Daoy (cell line): ENCODE measurements around the gene SPATA21. TPM values are rescaled to one million over a fixed set of nuclear protein-coding genes. Genes with fewer than 3 reads are reported as not detected.
"Not testable (repeated sequence)": the region's sequence is repeated elsewhere in the genome, so short reads cannot be mapped to it uniquely, and the experiment has no call there.

Experiments
- DNase-seq: peaks from one replicate; pipeline ENCODE4 v3.0.0-alpha.2; 2015; ENCODE audit warnings: low read depth
- total RNA-seq: library from RNA; depleted of rRNA; stranded (reverse); fragments of >200 nt; shearing (Covaris generic); gene quantifications from 2 replicates; pipeline ENCODE4 v1.2.3, GENCODE V29; 2014; rRNA removed

Gene SPATA21, protein sequence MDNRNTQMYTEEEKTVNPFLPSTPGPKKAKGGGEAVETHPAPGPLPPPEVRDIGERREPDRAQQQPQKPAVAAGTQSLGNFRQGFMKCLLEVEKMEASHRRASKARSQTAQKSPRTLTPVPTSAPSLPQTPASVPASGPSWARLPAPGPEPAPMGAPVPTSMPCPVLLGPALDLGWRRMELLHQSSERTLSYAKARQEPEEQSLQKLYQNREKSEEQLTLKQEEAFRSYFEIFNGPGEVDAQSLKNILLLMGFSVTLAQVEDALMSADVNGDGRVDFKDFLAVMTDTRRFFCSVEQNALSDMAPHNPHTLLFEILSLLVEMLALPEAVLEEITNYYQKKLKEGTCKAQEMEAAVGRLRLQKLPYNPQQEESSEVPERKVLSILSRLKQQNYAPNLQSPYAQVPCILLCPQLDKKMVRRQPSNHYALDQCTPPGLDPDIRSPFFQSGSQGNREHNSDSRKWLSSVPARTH
- total RNA-seq, result not detected in 2 replicates

GRCh38 chr1:16436946-16437474 lies at the start of gene SPATA21:
SPATA21 (minus strand) TSS chr1:16437424; CDS start chr1:16431371, 6,053 bp downstream.
- no peak for DNase-seq

DNA sequence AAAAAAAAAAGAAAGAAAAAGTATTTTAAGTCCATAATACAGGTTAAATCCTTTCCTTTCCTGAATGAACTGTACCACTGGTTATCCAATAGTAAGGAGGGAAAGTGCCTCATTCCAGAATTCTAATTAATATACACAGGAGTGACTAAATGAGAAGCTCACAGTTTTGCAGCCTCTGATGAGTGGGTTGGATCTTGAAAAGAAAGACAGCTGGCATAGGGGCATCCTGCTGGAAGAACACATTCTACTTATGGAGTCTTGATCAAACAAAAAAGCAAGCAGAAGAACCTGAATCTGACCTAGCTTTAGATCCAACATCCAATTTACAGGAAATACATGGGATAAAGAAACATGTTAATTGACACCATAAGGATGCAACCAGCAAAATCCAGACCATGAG lies 49.8 kb upstream of the SPATA21 start:
- DNase-seq, result not testable (repeated sequence)

DNA sequence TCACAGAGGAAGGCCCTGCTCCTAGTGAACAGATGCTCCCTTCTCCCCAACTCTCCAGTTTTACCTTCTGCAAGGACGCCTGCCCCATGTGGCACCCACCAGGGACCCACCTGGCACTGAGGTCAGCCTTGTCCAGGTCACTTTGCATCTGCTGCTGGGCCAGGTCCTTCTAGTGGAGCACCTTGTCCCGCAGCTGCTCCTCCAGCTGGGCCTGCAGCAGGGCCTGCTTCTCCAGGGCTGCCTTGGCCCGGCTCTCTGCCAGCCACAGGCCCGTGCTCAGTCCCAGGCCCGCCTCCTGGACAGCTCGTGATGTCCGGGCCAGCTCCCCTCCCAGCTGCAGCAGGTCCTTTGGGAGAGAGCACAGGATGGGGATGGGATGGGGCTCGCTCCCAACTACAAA lies 49.1 kb upstream of the SPATA21 start:
- DNase-seq, result not testable (repeated sequence)

DNA sequence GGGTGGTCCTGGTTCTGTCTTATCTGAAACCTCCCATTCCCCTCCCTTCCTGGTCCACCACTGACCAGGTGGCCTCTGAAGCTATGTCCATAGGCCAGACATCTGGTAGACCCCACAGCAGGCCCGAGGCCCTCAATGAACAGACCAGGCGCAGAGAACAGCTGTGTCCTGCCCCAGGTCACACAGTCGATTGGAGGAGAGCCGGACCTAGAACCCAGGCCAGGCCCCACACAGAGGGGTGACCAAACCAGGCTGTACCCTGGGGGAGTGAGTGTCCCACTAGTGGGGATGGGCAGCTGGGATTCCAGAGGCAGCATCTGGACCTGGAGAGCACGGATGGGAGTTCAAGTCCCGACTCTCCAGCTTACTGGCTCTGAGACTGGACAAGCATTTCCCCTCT lies 47.7 kb upstream of the SPATA21 start:
- DNase-seq, result no peak

- no peak for DNase-seq
Measured at GRCh38 chr1:16484501-16484835, 47.2 kb upstream of the SPATA21 start.

- DNase-seq, result not testable (repeated sequence)
Measured at GRCh38 chr1:16483639-16484500, 46.6 kb upstream of the SPATA21 start.

GRCh38 chr1:16483146-16483545 lies 45.9 kb upstream of the SPATA21 start:
- DNase-seq, result not testable (repeated sequence)

- DNase-seq, result no peak
Measured at GRCh38 chr1:16478091-16478490, 40.9 kb upstream of the SPATA21 start.

- not testable (repeated sequence) for DNase-seq
Measured at GRCh38 chr1:16475771-16476770, 38.8 kb upstream of the SPATA21 start.

DNA sequence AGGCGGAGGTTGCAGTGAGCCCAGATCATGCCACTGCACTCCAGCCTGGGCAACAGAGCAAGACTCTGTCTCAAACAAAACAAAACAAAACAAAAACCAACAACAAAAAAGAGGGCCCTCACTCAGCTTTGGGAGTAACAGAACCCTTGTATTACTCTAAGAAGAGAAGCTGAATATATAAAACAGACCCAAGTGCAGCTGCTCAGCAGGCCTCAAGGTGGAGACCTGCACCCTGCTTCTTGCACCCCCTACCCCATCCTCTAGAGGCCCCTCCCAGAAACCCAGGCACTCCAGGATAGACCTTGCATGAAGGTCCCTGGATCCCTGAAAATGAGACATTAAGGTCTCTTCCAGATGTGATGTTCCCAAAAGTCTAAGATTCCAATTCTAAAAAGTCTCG lies 37.7 kb upstream of the SPATA21 start:
- DNase-seq, result not testable (repeated sequence)

DNA sequence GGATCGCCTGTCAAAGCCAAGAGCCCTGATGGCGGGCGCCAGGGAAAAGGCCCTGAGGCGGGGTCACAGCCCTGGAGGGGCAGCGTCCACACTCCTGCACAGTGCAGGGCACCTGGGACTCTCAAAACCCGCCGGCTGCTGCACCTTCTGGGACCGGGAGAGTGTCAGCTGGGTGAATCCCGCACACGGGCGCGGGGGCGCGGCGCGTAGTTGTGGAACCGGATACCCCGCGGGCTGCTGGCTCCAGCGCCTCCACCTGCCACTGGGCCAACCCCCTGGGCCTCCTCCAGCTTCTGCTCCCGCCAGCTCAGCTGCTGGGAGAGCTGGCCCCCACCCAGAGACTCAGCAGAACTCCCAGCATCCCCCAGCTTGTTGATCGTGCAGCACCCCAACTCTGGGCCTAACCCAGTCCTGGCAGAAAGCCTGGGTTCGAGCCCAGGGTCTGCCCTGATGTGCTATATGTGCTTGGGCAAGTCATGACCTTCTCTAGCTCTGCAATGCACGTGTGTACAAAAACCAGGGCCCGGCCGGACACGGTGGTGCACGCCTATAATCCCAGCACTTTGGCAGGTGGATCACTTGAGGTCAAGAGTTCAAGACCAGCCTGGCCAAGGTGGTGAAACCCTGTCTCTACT lies 37.1 kb upstream of the SPATA21 start:
- DNase-seq, result no peak

DNA sequence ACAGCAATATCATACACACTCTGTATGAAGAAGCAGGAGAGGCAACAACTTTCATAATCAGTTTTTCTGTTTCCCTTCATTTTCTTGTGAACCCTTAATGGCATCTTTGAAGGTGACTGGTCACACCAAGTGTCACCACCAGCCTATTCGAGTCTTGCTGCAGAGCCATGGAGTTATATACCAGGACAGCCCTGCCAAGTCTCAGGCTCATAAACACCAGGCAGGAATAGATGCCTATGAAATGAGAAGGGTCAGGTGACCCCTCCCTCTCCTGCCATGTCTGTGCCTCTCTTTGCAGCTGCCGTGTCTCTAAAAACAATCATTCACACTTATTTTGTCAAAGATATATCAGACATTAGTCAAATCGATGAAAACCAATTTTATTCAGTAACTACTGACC lies 31.3 kb upstream of the SPATA21 start:
- DNase-seq, result no peak

DNA sequence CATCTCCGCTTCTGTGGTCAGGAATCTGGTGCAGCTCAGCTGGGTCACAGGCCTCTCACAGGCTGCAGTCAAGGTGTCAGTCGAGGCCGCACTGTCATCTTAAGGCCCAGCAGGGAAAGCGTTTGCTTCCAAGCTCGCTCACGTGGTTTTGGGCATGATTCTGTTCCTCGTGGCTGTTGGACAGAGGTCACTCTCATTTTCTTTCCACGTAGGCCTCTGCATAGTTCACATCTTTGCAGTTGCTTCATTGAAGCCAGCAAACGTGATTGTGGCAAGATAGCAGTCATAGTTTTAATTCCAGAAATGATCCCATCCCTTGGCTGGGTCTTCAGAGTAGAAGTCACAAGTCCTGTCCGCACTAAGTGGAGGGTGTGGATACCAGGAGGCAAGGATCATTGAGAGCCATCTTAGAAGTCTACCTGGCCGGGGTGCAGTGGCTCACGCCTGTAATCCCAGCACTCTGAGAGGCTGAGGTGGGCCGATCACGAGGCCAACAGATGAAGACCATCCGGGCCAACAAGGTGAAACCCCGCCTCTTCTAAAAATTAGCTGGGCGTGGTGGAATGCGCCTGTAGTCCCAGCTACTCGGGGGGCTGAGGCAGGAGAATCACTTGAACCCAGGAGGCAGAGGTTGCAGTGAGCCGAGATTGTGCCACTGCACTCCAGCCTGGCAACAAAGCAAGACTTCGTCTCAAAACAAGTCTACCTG lies 27.8 kb upstream of the SPATA21 start:
- DNase-seq, result no peak

DNA sequence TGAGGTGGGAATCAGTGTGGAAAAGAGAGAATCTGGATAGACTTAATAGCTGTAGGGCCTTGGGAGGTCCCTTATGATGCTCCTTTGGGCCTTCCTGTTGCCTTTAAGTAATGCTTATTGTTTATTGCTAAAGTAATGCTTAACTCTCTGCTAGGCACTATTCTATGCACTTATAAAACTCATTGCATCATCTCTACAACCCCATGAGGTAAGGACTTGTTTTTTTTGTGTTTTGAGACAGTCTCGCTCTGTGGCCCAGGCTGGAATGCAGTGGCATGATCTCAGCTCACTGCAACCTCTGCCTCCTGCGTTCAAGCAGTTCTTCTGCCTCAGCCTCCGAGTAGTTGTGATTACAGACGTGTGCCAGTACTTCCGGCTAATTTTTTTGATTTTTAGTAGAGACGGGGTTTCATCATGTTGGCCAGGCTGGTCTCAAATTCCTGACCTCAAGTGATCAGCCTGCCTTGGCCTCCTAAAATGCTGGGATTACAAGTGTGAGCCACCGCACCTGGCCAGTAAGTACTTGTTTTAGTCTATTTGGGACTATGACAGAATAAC lies 25.6 kb upstream of the SPATA21 start:
- DNase-seq, result no peak

- no peak for DNase-seq
Measured at GRCh38 chr1:16461681-16462080, 24.5 kb upstream of the SPATA21 start.

- no peak for DNase-seq
Measured at GRCh38 chr1:16459352-16459925, 22.2 kb upstream of the SPATA21 start.

- DNase-seq, result no peak
Measured at GRCh38 chr1:16458831-16459230, 21.6 kb upstream of the SPATA21 start.

DNA sequence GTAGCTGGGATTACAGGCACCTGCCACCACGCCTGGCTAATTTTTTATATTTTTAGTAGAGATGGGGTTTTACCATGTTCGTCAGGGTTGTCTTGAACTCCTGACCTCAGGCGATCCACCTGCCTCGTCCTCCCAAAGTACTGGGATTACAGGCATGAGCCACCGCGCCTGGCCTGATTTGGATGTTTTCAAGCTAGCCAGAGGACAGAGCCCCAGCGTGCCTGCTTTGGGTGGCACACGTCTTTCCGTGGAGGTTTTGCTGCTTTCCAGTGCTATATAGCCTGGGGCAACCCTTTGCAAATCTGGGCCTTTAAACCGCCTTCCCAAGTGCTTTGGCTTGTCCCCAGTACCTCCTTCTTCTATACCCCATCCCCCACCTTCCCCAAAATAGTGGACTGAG lies 18.9 kb upstream of the SPATA21 start:
- not testable (repeated sequence) for DNase-seq

- DNase-seq, result not testable (repeated sequence)
Measured at GRCh38 chr1:16454909-16455308, 17.7 kb upstream of the SPATA21 start.
